ENCODE data around the gene UTP4.

Gene UTP4

DNA sequence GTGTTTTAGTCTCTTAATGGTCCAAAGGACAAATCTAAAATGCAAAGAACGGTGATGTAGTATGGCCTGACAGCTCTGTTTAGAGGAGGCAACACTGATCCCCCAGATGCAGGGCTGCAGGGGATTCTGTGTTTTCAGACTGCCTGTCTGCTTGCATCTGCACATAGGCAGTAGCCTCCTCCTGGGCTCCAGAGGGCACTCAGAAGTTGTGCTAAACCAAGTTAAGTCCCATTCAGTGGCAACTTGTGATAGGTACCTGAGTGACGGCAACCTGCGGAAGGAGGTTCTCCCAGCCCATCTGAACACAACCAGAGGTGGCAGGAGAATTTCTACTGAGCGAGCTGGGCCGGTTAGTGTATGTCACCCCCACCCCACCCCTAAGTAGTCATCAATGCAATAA is 17.1 kb upstream of the UTP4 start:
- TF ChIP-seq, protein P1, sequence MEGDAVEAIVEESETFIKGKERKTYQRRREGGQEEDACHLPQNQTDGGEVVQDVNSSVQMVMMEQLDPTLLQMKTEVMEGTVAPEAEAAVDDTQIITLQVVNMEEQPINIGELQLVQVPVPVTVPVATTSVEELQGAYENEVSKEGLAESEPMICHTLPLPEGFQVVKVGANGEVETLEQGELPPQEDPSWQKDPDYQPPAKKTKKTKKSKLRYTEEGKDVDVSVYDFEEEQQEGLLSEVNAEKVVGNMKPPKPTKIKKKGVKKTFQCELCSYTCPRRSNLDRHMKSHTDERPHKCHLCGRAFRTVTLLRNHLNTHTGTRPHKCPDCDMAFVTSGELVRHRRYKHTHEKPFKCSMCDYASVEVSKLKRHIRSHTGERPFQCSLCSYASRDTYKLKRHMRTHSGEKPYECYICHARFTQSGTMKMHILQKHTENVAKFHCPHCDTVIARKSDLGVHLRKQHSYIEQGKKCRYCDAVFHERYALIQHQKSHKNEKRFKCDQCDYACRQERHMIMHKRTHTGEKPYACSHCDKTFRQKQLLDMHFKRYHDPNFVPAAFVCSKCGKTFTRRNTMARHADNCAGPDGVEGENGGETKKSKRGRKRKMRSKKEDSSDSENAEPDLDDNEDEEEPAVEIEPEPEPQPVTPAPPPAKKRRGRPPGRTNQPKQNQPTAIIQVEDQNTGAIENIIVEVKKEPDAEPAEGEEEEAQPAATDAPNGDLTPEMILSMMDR (IDR thresholded peaks at IDR 0.05): no peak
- no peaks in the 10 kb centered on the region for H3K27me3 ChIP-seq
- no peaks in the 10 kb centered on the region for H3K9me3 ChIP-seq
- H3K4me1 ChIP-seq: peaks cover 0 to 15% (median 4%) of the 10 kb centered on the region in 4 donors
- H3K36me3 ChIP-seq: peaks cover 34 to 77% (median 73%) of the 10 kb centered on the region in 3 donors
- intact Hi-C loops (cut with DNase I; ENCODE audit: low total_unique reads): no loop called here
- DNase-seq: no peak
- H3K4me3 ChIP-seq: no peak overlapping the region
- H3K27ac ChIP-seq: no peak overlapping the region

DNA sequence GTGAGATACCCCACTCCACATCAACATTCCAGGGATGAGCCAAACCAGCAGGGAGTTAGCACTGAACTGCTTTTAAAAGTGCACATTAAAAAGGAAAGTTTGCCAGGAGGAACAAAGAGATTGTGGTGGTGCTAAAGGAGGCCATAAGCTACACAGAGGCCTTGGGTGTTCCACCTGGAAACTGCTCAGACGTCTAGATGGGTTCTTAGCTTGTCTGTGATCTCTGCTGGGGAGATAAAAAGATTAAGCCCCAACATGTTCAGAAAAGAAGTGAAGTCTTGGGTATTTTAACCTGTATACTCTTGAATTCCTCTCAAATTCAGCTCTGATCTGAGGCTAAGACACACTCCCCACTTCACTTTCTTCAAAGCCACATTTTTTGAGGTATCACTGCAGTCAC is 16.6 kb upstream of the UTP4 start:
- no peak for DNase-seq
- no peak overlapping the region for H3K4me3 ChIP-seq
- H3K9me3 ChIP-seq: no peaks in the 10 kb centered on the region
- H3K27me3 ChIP-seq: no peaks in the 10 kb centered on the region
- TF ChIP-seq, protein P1 (IDR thresholded peaks at IDR 0.05): no peak
- H3K27ac ChIP-seq: no peak overlapping the region
- peaks cover 0 to 15% (median 4%) of the 10 kb centered on the region in 4 donors for H3K4me1 ChIP-seq
- intact Hi-C loops (cut with DNase I; ENCODE audit: low total_unique reads): no loop called here
- H3K36me3 ChIP-seq: peaks cover 39 to 78% (median 74%) of the 10 kb centered on the region in 3 donors

DNA sequence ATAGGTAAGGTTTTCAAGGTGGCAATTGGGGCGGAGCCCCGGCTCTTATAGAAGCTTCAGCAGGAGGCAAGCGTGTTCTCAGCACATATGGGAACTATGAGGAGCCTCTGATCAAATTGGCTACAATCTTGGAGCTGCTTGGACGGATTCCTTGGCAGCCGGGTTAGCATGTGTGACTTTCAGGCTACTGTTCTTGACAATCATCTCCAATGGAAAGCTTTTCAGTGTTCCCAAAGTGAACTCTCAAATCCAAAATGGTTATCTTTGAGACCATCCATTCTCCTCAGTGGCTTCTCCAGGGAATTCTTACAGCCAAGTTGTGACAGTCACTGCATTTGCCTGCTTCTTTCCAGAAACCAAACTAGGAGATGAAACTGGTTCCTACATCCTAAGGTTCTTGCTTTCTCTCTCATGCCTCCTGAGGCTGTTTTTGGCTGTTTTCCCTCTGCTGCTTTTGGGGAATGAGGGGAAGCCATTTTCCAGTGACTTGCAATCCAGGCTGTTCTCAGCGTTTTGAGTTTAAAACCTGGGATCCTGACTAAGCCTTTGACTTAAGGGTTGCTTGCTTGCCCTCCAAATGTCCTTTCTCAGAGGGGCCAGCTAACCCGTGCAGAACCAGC is 16.1 kb upstream of the UTP4 start:
- TF ChIP-seq, protein P1 (IDR thresholded peaks at IDR 0.05): no peak
- no peak for DNase-seq
- Histone ChIP-seq H3K9me3 (no peaks in the 10 kb centered on the region), H3K4me3 (no peak overlapping the region), H3K27me3 (no peaks in the 10 kb centered on the region), H3K27ac (no peak overlapping the region), H3K36me3 (peaks cover 42 to 81% (median 80%) of the 10 kb centered on the region in 3 donors), H3K4me1 (peaks cover 0 to 15% (median 4%) of the 10 kb centered on the region in 4 donors)
- intact Hi-C loops (cut with DNase I; ENCODE audit: low total_unique reads): no loop called here

DNA sequence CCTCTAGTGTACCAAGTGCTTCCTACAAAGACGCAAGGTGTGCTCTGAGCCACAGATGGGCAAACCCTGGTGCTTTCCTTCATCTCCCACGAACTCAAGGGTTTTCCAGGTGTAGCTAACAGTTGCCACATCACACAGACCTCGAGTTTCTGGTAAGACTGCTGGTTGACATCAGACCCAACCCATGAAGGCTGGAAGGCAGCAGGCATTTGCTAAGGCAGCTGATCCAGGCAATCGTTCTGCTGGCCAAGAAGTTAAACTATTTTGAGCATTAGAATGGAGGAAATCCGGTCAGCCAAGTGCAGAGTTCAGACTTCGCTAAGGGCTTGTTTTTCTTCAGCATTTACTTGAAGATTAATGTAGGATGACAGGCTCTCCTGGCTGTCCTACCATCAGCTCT is 15.5 kb upstream of the UTP4 start:
- Histone ChIP-seq H3K27ac (no peak overlapping the region), H3K4me3 (no peak overlapping the region), H3K27me3 (no peaks in the 10 kb centered on the region), H3K36me3 (peaks cover 42 to 81% (median 76%) of the 10 kb centered on the region in 3 donors), H3K4me1 (peaks cover 0 to 15% (median 4%) of the 10 kb centered on the region in 4 donors), H3K9me3 (no peaks in the 10 kb centered on the region)
- no peak for DNase-seq
- intact Hi-C loops (cut with DNase I; ENCODE audit: low total_unique reads): no loop called here
- TF ChIP-seq, protein P1 (IDR thresholded peaks at IDR 0.05): no peak

DNA sequence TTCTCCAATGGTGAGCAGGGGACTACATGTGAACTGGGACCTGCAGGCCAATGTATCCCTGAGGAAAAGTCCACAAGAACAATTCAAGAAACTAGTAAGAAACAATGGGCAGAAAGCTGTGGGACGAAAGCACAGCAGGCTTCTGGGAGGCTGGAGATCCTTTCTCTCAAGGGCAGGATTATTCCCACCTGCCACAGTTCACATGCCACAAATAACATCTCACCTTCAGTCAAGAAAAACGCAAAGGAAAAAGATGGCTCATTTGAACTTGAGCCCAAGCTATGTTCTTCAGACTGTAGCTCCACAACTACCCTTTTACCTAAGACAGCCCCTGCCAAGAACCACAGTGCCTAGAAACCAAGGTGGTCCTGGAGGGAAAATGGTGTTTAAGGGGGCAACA is 14.0 kb upstream of the UTP4 start:
- intact Hi-C loops (cut with DNase I; ENCODE audit: low total_unique reads): no loop called here
- no peak overlapping the region for H3K4me3 ChIP-seq
- H3K27me3 ChIP-seq: no peaks in the 10 kb centered on the region
- no peak overlapping the region for H3K27ac ChIP-seq
- no peak for DNase-seq
- peaks cover 42 to 75% (median 63%) of the 10 kb centered on the region in 3 donors for H3K36me3 ChIP-seq
- no peaks in the 10 kb centered on the region for H3K9me3 ChIP-seq
- H3K4me1 ChIP-seq: peaks cover 0 to 9% (median 4%) of the 10 kb centered on the region in 4 donors
- TF ChIP-seq, protein P1 (IDR thresholded peaks at IDR 0.05): no peak
